HG02870 (cell line): ENCODE results near the gene VPS51.
"Not testable (repeated sequence)": the region's sequence is repeated elsewhere in the genome, so short reads cannot be mapped to it uniquely, and the experiment has no call there.

Source experiments
- ATAC-seq: cut with Tn5 transposase; IDR thresholded peaks from one replicate; pipeline ENCODE4 v1.9.1; 2021; ENCODE audit warnings: mild to moderate bottlenecking, moderate library complexity; ENCODE audit not compliant: unreplicated experiment

Gene VPS51

DNA sequence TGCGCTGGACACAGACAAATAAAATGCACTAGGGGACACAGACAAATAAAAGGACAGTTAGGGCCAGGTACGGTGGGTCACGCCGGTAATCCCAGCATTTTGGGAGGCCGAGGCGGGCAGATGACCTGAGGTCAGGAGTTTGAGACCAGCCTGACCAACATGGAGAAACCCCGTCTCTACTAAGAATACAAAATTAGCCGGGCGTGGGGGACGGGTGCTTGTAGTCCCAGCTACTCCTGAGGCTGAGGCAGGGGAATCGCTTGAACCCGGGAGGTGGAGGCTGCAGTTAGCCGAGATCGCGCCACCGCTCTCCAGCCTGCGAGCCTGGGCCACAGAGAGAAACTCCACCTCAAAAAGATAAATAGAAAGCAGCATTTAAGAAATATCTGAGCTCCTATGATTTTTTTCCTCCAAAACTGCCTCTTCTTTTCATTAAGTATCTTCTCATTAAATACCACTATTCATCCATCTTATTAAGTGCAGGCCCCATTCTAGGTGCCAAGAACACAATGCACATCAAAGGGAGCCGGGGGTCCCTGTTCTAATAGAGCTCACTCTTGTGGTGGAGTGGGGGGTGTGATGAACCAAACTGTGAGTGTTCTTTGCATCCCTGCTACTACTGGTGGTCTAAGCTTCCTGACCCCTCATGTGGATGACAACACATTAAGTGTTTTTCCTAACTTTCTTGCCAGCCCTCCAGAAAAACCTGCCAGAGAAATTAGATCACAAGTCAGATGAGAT, 22.3 kb downstream of the VPS51 start:
- no peak for ATAC-seq

DNA sequence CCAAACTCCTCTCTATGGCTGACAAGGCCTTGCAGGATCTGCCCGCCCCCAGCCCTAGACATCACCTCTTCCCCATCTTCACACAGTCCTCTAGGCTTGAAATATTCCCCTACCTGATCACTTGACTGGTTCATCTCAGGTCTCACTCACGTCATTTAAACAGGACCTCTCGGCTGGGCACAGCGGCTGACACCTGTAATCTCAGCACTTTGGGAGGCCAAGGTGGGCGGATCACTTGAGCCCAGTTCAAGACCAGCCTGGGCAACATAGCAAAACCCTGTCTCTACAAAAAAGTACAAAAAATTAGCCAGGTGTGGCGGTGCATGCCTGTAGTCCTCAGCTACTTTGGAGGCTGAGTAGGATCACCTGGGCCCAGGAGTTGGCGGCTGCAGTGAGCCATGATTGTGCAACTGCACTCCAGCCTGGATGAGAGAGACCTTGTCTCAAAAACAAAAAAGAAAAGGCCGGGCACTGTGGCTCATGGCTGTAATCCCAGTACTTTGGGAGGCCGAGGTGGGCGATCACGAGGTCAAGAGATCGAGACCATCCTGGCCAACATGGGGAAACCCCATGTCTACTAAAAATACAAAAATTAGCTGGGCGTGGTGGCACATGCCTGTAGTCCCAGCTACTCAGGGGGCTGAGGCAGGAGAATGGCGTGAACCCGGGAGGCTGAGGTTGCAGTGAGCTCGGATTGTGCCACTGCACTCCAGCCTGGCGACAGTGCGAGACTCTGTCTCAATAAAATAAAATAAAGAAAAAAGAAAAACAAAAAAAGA, 23.1 kb downstream of the VPS51 start:
- ATAC-seq, result not testable (repeated sequence)

DNA sequence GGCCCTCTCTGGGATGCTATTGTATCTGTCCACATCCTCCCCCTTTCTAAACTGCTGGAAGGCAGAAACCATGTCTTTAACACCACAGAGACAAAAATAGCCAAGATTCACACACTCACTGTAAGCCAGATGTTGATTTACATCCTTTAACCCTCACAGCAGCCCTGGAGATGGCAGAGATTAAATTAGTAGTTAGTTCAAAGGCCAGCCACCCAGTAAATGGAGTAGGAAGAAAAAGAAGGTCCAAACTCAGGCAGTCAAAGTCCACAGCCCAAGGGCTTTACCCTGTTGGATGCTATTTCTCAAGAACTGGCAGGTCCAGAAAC, 23.6 kb downstream of the VPS51 start:
- ATAC-seq, result no peak

DNA sequence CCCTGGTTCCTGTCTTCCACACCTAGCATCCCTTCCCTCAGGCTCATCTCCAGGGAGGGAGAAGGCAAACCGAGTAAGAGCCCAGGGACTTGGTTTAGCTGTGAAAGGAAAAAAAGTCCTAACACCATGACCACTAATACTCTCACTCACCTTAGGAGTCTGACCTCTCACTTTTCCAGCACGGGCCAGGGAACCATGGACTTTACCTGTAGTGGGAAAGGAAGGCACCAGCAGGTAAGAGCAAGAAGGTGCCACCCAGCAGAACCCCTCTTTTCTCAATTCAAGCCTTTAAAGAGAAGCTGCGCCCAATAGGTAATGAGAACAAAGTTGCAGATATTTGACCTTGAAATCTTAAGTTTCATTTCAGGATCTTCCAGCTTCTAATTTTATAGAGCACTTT, 24.8 kb downstream of the VPS51 start:
- no peak for ATAC-seq

DNA sequence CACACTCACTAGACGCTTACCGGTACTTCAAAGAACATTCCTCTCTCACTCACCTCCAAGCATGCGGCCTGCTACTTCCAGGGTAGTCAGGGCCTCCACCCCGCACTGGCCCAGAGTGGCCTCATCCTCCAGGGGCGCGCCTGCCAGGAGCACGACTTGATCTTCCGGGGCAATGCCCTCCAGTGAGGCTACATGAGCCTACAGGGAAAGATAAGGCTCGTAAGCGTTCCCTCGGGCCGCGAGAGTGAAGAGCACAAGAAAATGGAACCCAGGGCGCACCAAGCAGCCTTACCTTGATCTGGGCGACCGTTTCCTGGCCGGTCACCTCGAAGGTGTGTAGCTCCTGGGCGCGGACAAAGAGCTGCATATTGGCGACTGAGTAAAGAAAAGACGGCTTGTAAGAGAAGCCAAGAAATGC, 25.4 kb downstream of the VPS51 start:
- no peak for ATAC-seq

DNA sequence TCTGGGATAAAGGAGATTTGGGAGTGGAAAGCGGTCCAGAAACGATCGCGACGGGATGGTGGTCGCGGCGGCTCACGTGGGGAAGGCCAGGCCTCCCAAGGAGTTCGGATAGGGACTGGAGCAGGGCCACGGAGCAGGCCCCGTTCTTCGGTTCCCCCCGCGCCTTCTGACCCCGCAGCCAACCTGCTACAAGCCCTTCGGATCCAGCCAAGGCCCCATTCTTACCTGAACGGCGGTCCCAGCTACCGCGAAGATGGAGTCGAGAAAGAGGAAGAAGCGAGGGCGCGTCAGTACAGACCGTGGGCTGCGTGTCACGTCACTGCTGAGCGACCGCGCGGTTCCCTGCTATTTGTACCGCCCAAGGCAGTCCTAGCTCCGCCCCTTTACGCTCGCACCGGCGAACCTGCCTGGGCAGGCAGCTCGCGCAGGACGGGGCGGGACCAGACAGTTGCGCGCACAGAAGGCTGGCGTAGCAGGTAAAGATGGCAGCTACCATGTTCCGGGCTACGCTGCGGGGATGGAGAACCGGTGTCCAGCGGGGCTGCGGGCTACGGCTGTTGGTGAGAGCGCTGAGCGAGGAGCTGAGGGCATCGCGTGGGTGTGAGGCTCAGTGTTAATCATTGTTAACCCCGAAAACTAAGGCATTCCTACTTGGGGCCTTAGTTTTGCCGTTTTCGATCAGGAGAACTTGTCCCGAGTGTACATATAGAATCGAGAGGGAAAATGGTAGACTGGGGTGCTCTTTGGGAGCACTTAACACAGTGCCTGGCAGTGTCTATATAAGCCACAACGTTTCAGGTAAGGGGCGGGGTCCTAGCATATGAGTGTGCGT, 26.1 kb downstream of the VPS51 start, which contains the start of the genes FAU and MRPL49:
FAU (minus strand) TSS at position 270 of the 832 bp plus-strand sequence. CDS start 321 bp downstream, outside the sequence.
MRPL49 (plus strand) TSS at position 457 of the 832 bp plus-strand sequence; CDS start at position 483, 26 bp downstream.
- ATAC-seq, result peak; percentile 56

DNA sequence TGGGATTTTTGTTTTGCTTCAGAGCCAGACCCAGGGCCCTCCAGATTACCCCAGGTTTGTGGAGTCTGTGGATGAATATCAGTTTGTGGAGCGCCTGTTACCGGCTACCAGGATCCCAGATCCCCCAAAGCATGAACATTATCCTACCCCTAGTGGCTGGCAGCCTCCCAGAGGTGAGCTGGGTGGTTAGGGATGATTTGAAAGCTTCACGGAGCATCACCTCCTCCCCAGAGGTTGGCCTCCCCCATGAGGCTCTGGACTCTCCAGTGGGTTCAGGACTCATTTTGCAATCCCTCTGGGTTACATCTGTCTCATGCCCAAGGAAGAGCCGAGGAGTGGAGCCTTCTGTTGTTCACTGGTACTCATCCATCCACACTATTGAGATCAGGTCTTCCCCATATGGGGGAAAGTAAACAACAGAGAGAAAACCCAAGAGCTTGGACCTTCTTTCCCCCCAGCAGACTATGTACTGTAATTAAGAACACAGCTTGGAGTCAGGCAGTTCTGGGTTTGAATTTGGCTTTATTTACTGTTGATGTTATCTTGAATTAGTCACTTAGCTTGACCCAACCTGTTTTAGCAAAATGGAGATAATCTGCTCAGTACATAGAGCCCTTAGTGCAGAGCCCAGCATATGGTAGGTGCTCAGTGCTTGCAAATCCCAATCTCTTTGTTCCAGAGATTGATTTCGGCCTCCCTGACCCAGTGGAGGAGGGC, 28.6 kb downstream of the VPS51 start:
- no peak for ATAC-seq

DNA sequence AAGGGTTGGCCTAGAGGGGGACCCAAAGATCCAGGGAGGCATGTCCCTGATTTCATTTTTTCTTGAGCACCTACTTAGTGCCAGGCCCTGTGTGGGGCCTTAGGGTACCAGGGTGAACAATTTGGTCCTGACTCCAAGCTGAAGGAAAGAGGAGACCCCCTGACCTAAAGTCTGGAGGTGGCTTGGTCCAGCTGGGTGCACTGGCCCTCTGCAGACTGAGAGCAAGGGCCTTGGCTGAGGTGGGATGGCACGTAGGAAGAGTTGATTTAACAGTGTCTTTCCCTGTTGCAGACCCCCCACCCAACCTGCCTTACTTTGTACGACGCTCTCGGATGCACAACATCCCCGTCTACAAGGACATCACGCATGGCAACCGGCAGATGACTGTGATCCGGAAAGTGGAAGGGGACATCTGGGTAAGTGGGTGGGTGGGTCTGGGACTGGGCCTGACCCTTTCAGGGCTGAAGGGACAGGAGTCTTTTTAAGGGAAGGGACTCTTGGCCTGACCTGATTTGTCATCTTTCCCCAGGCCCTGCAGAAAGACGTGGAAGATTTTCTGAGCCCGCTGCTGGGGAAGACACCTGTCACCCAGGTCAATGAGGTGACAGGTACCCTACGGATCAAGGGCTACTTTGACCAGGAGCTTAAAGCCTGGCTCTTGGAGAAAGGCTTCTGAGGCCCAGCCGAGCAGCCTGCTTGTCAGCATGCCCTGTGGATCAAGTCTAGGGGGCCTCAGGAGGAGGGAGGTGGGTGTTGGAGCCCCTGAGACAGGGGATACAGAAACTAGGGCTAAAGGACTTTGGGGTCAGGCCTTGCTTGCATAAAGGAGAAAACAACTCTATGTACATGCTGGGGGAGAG, 29.4 kb downstream of the VPS51 start:
- no peak for ATAC-seq

DNA sequence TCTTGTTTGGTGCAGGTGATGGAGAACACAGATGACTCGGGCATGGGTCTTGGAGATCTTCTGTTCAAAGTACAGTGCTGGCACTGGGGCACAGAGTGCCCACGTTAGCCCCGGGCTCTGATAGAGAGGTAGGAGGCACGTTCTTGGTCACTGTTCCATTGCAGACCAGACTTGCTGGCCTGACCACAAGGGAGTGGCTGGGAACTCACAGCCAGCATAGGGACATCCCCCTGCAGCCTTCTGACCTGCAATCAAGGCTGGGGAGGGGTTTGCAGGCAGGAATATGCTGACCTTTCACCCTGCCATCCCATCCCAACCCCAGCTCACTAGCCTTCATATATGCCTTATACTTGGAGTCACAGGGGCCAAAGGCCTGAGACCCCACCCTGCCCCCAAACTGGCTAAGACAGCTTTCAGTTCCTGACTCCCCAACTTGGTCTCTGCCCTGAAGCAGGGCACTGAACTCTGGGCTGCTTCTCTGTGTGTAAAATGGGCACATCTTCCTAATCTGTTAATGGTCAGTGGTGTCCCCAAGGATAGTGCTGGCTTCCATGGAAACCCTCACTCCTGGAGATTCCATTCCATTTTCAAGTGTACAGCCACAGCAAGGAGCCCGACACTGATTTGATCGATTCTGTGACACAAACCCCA, 30.7 kb downstream of the VPS51 start:
- no peak for ATAC-seq

DNA sequence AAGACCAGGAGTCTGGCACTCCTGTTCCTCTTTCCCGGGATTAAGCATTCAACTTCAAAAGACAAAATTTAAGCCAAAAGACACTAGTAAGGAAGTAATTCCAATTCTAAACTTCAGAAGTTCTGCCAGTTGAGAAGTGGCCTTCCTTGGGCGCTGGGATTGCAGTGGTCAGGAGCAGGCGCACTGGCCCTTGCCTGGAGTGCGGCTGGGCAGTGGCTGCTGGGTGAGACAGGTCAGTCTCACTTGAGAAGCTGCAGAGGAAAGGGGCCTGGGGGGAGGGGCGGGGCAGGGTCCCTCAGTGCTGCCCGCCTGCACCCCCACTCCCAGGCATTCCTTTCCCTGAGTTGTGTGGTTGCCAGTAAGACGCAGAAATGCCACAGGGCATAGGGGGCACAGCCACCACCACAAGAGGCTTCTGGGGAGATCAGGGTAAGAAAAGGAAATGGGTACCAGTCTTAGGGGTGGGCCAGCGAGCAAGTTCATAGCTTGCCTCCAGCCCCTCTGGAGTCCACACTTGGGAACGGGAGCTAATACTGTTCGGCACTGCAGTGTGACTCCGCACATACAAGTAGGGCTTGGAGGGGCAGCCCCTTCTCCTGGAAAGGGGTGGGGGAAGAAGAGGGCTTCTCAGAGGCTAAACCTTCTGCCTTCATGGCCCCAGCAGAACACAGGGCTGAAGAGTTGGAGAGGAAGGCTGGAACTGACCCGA, 31.6 kb downstream of the VPS51 start:
- no peak for ATAC-seq

DNA sequence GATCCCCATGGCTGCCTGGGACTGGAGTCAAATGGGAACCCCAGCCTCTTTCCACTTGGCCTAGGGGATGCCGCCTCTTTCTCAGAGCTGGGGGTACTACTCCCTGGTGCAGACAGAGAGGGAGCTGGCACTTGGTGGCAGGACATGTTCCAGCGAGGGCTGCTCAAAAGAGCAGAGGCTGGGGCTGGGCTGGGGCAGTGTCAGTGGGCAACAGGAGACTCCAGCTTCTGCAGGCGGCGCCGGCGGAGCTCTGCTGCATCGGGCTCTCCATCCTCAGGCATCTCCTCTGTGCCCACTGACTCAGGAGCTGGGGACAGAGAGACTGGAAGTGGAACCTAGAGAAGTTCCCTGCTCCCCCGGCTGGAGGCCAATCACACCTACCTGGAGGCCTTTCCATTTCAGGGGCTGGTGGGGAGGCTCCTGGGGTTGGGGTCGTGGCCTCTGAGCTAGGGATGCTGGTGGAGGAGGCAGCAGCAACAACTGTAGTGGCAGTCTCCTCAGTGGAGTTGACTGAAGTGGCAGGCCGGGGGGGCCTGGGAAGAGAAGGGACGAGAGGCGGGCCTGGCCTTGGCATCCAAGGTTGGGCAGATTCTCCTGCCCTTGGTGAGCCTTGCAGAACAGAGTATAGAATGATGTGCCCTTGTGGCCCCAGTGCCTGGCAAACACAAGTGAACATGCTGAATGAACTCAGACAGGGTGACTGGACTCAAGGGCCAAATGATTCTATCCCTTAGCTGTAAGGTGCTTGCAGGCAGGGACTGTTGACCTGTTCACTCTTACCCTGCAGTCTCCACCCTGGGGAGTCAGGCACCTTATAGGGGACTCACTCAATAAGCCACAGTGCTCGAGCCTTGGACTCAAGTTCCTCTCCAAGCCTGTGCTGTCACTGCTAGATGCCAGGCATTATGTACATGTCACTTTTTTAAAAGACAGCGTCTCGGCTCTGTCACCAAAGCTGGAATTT, 32.5 kb downstream of the VPS51 start:
- ATAC-seq, result no peak

DNA sequence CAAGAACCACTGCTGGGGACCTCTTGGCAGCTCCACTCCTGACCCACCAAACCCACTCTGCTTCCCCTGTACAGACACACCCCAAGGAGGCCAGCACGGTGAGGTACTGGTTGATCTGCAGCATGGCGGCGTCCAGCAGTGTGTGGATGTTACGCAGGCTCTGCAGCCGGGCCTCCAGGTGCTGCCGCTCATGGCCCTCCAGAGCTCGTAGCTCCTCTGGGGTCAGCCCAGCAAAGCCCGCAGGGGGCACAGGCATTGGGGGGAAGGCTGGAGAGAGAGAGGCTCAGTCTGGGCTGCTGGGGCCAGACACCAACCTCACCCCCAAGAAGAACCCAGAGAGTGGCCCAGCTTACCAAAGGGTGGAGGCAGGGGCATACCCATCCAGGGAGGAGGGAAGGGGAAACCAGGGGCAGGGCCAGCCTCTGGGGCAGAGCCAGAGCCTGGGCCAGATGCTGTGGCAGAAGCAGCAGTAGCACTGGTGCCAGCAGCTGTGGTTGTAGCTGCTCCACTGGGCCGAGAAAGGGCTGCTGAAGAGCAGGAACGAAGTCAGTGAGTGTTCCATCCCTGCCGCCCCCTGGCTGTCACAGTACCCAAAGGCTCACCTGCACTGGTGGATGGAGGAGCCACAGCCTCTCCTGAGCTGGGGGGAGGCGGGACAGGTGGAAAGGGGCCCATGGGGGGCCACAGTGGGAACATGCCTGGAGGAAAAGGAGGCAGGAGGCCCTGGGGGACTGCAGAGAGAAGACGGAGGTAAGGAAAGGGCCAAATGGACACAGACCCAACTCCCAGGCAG, 33.8 kb downstream of the VPS51 start:
- ATAC-seq, result no peak

DNA sequence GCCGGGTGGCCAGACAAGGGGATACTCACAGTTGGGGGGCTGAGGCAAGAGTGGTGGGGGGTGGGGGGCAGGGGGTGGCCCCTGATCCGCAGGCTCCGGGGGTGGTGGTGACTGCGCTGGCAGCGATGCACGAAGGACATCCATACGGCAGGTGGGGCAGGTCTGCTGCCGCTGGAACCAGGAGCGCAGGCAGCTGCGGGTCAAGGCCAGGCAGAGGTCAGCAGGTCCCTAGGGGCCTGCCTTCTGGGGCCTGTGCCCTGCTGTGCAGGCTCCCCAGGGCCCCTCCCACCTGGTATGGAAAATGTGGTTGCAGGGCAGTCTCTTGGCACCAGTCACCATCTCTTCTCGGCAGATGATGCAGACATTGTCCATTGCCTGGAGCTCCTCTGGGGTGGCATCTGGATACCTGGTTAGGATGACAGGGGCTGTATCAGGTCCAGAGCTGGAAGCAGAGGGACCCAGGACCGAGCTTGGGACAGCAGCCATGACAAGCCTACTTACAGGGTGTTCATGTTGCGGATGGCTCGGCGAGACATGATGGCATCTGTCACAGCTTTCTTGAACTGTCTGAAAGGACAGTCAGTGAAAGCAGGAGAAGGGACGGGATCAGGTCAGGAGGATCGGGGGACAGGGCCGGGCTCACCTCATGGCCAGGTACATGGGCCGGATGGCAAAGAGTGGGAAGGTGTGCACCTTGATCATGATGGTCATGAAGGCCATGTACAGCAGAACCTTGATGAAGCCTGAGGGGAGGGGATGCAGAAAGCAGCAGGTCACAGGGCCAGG, 34.8 kb downstream of the VPS51 start:
- ATAC-seq, result no peak

DNA sequence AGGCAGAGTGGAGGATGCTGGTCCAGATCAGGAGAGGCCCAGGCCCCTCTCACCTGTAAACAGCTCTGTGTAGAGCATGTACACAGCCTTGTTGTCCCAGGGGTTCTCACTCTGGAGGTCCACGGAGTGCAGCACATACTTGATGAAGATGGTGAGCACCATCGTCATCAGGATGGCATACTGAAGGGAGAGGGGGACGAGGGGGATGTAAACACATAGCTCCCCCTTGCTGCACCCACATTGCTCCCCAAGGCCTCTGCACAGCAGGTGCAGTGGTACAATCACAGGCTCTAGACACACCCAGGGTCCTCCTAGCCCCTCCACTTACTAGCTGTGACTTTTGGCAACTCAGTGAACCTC, 35.4 kb downstream of the VPS51 start:
- no peak for ATAC-seq

DNA sequence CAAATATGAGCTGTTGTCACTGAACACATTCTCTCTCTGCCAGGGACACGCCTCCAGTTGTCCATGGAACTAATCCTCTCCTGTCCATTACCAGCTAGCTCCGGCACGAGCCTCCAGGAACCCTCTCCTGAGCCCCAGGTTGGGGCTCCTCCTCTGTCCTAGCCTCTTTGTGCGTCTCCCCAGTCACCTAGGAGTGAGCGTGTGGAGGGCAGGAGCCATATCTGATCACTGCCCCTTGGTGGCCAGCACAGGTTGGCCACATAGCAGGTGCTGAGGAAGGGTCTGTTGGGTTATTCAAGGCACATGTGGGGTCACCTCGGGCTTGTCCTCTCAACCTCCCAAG, 35.9 kb downstream of the VPS51 start:
- ATAC-seq, result no peak
